IPS-18a (cell line): ENCODE measurements around the gene KCNQ1.

ENCODE experiments used
- H3K27ac ChIP-seq: one replicate; pipeline ENCODE4 v1.5.1; 2013; ENCODE audit warnings: low read length
- H3K27me3 ChIP-seq: one replicate; pipeline ENCODE4 v1.6.1; 2013; ENCODE audit warnings: mild to moderate bottlenecking, low read length; ENCODE audit not compliant: control insufficient read depth, insufficient read depth
- H3K36me3 ChIP-seq: one replicate; pipeline ENCODE4 v1.6.1; 2013; ENCODE audit warnings: low read depth, low read length; ENCODE audit not compliant: control insufficient read depth
- H3K4me1 ChIP-seq: one replicate; pipeline ENCODE4 v1.6.1; 2013; ENCODE audit warnings: low read depth, low read length; ENCODE audit not compliant: control insufficient read depth
- H3K4me3 ChIP-seq: one replicate; pipeline ENCODE4 v1.5.1; 2013; ENCODE audit warnings: low read length
- H3K9ac ChIP-seq: one replicate; pipeline ENCODE4 v1.6.1; 2013; ENCODE audit warnings: mild to moderate bottlenecking, low read length, moderate library complexity
- H3K9me3 ChIP-seq: one replicate; pipeline ENCODE4 v1.6.1; 2013; ENCODE audit warnings: low read depth, low read length; ENCODE audit not compliant: control insufficient read depth

Gene KCNQ1

DNA sequence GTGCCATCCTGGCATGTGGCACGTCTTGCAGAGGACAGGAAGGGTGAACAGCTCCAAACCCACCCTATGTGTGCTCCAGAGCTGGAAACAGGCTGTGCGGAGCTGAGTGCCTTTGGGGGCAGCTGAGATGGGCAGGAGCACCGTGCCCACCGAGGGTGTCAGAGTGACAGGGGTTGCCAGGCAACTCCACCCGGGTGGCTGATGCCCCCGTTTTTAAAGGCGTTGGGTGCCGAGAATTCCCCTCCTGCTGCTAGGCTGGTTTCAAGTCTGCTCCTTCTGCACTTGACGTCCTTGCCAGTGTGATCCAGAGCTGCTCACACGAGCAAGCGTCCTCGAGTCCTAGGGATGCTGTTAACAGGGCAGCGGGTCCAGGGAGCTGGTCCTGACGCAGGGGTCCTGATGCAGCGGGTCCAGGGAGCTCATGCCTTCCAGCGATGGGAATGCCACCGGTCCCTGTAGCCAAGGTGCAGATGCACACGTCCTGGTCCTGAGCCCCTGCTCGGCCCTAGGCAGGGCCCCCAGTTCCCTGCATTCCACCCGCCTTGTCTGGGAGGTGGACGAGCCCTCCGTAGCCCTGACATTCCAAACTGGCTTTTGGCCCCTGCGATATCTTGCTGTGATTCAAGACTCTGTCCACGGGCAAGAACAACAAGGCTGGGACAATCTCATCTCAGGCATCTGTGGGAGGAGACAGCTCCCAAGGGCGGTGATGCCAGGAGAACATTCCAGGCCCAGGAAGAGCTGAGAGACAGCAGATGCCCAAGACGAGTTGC, 4.9 kb downstream of the KCNQ1 start:
- Histone ChIP-seq H3K9me3 (no peaks in the 10 kb centered on the region), H3K4me3 (no peak overlapping the region), H3K27ac (no peak overlapping the region), H3K27me3 (peaks cover 92% of the 10 kb centered on the region), H3K4me1 (no peaks in the 10 kb centered on the region), H3K9ac (no peak overlapping the region), H3K36me3 (no peaks in the 10 kb centered on the region)

DNA sequence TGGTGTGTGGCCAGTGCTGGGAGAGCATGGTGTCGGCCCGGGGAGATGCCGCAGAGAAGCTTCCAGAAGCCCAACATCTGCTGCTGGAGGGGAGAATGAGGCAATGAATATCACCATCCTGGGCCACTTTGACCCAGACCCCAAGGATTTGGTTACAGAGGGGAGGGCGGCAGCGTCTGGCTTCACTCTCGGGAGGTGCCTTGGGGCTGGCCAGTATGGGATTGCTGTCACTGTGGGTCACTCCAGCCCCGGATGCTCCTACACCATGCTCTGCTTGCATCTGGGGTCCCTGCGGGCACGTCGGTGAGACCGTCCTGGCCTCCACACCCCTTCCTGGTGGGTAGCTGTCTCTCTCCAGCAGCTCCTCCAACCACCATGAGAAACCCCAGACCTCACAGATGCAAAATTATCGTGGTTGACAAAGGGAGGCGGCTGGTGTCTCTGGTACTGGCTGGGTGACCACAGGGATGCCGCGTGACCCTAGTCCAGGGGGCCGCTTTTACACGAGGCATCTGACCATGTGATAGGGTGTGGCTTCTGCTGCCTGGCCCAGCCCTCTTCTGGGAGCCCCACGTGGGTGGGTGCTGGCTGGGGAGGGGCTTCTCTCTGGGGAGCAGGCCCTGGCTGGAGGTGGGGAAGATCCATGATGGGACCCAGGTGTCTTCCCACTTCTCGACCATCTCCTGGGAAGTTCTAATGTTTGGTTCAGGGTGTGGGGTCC, 5.7 kb downstream of the KCNQ1 start:
- Histone ChIP-seq H3K27me3 (peaks cover 93% of the 10 kb centered on the region), H3K4me1 (no peaks in the 10 kb centered on the region), H3K9me3 (no peaks in the 10 kb centered on the region), H3K36me3 (no peaks in the 10 kb centered on the region), H3K9ac (no peak overlapping the region), H3K4me3 (no peak overlapping the region), H3K27ac (no peak overlapping the region)

DNA sequence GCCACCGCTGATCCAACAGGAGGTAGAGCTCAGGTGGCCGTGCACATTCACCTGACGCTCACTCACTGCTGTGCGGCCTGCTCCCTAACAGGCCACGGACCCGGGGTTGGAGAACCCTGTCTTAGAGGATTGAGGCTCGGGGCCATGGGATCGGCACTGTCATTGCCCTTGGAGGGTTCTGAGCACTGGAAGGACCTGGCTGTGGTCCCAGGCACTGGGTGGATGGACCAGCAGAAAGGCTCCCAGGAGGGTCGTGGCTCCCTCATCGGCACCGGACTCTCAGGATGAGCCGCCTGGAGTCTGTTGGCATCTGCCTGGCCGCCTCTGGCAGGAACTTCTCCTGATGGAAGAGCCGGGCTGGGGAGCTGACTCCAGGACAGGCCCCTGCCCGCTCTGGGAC, 6.5 kb downstream of the KCNQ1 start:
- no peaks in the 10 kb centered on the region for H3K36me3 ChIP-seq
- H3K9me3 ChIP-seq = no peaks in the 10 kb centered on the region
- H3K4me3 ChIP-seq = no peak overlapping the region
- no peak overlapping the region for H3K27ac ChIP-seq
- H3K9ac ChIP-seq = no peak overlapping the region
- peaks cover 88% of the 10 kb centered on the region for H3K27me3 ChIP-seq
- H3K4me1 ChIP-seq = no peaks in the 10 kb centered on the region

DNA sequence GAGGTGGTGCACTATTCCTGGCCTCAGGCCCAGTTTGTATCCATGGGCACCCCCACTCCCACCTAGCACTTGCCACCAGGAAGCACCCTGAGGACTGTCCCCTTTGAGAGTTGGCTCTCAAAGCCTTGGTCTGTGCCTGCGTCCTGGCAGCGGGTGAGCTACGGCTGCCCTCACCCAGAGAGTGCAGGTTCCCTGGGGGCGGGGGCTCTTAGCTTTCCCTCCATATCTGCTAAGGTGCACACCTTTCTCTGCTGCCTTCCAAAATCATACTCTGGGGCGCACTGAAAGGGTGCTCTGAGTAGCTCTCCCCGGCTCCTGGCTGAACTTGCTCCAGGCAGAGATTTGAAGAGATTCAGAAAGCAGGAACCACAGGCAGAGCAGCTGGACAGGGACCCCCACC, 7.1 kb downstream of the KCNQ1 start:
- Histone ChIP-seq H3K4me1 (no peaks in the 10 kb centered on the region), H3K27me3 (peaks cover 83% of the 10 kb centered on the region), H3K27ac (no peak overlapping the region), H3K4me3 (no peak overlapping the region), H3K9ac (no peak overlapping the region), H3K36me3 (no peaks in the 10 kb centered on the region), H3K9me3 (no peaks in the 10 kb centered on the region)

DNA sequence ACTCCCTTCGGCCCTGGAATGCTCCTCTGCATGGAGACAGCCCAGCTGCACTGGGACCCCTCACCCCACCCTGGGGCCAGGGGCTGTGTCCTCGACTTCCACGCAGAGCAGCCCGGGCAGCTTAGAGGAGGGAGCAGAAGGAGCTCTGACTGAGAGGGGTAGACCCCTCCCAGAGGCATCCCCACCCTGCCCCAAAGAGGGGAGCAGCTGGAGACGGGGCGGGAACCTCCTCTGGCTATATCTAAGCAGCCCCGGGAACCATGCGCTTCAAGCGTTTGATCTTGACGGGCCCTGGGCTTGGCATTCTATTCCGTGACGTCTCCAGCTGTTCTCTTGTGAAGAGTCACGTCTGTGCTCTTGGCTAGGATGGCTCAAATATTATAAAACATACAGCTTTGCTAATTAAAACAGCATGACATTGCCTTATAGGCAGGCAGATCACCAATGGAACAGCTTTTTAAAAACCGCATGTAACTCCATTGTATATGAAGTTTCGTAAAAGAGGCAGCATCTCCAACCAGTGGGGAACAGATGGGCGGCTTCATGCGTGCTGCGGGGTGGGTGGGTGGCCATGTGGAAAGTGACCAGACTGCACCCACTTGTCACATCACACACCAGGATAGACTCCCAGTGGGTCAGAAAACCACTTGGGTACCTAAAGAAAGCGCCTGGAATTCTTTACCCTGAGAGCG, 7.7 kb downstream of the KCNQ1 start:
- Histone ChIP-seq H3K27ac (no peak overlapping the region), H3K4me3 (no peak overlapping the region), H3K9ac (no peak overlapping the region), H3K9me3 (no peaks in the 10 kb centered on the region), H3K4me1 (no peaks in the 10 kb centered on the region), H3K27me3 (peaks cover 78% of the 10 kb centered on the region), H3K36me3 (no peaks in the 10 kb centered on the region)

DNA sequence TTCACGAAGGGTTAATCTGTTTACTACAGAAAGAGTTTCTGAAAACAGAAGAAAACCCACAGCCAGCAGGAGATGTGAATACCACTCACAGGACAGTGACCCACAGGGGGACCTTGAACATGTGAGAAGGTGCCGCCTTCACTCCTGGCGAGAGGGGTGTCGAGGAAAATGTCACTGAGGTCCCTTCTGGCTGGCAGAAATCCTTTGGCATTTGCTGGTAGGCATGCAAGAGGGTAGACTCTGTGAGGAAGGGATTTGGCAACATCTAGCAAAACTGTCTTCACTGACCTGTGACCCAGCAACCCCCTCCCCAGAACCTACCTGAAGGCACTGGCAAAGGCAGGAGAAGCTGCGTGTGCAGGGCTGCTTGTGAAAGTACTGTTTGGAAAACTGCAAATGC, 8.6 kb downstream of the KCNQ1 start:
- no peaks in the 10 kb centered on the region for H3K4me1 ChIP-seq
- H3K36me3 ChIP-seq = no peaks in the 10 kb centered on the region
- no peak overlapping the region for H3K27ac ChIP-seq
- H3K9me3 ChIP-seq = no peaks in the 10 kb centered on the region
- H3K9ac ChIP-seq = no peak overlapping the region
- H3K27me3 ChIP-seq = peaks cover 78% of the 10 kb centered on the region
- no peak overlapping the region for H3K4me3 ChIP-seq

DNA sequence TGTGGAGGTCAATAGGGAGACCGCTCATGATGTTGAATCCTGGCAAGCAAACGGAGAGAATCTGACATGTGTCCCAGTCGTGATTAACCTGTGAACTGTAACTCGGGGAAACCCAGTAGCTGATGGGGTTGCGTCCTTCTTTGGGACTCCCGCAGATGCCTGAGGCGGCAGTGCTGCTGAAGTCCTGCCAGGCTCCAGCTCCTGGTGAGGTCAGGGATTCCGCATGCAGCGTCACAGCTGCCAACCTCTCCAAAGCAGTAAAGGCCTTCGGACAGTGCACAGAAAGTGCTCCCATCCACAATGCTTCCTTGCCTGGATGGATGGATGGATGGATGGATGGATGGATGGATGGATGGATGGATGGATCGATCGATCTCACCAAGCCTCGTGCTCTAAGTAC, 13.5 kb downstream of the KCNQ1 start:
- H3K4me3 ChIP-seq = no peak overlapping the region
- H3K9ac ChIP-seq = no peak overlapping the region
- H3K27me3 ChIP-seq = peaks cover 41% of the 10 kb centered on the region
- no peaks in the 10 kb centered on the region for H3K36me3 ChIP-seq
- no peaks in the 10 kb centered on the region for H3K4me1 ChIP-seq
- H3K27ac ChIP-seq = no peak overlapping the region
- no peaks in the 10 kb centered on the region for H3K9me3 ChIP-seq

DNA sequence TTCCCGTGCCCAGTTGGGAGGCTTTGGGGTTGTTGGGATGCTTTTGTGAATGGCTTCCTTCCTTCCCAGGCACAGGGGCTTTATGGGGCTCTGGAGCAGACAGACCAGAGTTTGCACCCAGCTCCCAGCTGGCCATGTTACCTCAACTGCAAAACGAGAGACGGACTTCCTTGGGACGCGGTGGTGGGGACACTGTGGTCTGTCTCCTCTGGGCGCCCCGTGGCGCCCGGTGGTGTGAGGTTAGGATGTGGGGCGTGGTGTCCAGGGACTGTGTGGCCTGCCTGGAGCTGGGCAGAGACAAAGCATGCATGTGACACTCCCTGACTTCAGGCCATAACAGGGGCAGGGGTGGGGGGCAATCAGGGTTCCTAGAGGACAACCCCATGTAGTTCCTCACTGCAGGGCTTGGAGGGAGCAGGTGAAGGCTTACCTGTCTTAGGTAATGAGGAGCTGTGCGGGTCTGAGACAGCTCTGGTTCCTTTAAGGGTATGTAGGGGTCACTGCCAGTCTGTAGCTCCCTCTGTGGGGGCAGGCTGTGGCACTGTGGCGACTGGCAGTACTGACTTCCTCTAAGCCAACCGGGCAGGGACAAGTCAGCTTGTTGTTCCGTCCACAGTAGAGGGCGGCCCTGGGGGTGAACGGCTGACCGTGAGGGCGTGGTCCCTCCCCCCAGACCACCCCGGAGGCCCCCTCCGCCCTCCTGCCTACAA, 14.4 kb downstream of the KCNQ1 start:
- no peaks in the 10 kb centered on the region for H3K4me1 ChIP-seq
- H3K9ac ChIP-seq = no peak overlapping the region
- no peaks in the 10 kb centered on the region for H3K9me3 ChIP-seq
- H3K4me3 ChIP-seq = no peak overlapping the region
- H3K27me3 ChIP-seq = peaks cover 34% of the 10 kb centered on the region
- H3K27ac ChIP-seq = no peak overlapping the region
- H3K36me3 ChIP-seq = no peaks in the 10 kb centered on the region

DNA sequence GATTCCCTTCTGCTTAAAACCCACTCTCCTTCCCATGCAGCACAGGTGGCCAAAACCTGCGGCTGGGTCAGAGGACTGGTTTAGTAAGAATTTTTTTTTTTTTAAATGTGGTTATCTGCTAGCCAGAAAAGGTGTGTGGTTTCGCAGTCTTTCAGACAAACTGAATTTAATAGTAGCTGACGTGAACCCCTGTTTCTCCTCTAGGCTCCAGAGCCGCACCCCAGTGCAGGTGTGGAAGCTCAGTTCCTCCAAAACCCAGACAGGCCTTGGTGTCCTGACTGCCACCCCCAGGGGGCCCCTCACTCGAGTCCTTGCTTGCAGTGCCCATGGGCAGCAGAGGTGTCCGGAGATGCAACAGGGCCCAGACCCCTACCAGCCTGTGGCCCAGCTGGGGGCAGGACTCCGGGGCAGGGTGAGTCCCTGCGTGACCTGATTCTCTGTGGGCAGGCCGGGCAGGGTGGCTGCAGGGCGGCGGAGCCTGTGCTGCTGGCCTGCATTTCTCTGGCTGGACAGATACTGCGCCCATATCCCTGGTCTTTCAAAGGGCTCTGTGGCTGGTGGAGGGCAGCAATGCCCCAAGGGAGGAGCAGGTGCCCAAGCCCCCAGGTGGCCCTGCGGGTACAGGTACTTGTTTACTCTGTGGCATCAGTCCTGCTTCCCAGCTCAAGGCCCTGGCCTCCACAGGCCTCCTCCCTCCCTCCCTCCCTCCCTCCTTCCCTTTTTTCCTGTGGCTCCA, 15.2 kb downstream of the KCNQ1 start:
- Histone ChIP-seq H3K9ac (no peak overlapping the region), H3K4me1 (no peaks in the 10 kb centered on the region), H3K27ac (no peak overlapping the region), H3K27me3 (peaks cover 26% of the 10 kb centered on the region), H3K9me3 (no peaks in the 10 kb centered on the region), H3K36me3 (no peaks in the 10 kb centered on the region), H3K4me3 (no peak overlapping the region)

DNA sequence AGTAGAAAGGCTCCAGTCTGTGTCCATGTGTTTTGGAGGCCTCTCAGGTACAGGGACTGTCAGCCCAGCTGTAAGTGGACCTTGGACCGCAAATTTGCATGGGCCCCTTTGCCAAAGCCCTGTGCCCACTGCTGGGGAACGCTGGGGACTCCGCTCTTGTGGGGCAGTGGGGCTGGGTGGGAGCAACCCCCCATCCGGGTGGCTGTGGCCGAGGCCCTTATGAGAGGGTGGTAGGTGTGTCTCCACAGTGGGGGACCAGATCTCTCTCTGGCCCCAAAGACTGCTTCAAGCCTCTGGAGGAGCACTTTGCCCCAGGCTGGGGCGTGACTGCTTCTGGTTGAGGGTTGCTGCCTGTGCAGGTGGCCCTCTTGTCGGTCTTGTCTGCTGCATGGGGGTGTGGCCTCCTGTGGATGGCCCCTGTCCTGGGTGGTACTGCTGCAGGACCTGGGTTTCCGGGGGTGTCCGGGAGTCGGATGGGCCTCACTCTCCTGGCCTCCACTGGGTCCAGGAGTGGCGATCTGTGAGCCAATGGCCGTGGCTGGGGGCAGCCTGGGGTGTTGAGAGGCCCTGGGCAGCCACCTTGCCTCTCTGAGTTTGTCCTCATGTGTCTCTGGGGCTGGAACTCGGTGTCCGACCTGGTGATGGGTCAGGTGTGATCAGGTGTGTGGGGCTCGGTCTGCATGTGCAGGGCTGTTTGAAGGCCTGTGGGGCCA, 15.9 kb downstream of the KCNQ1 start:
- Histone ChIP-seq H3K27me3 (peaks cover 21% of the 10 kb centered on the region), H3K4me3 (no peak overlapping the region), H3K9me3 (no peaks in the 10 kb centered on the region), H3K4me1 (no peaks in the 10 kb centered on the region), H3K27ac (no peak overlapping the region), H3K36me3 (no peaks in the 10 kb centered on the region), H3K9ac (no peak overlapping the region)
